ENCODE results near the gene KCNE4.

GRCh38 chr2:223065107-223065506, 13.1 kb downstream of the KCNE4 start:
- TF ChIP-seq CTCF (IDR thresholded peaks at IDR 0.05) (no peak), POLR2A (IDR thresholded peaks at IDR 0.05) (no peak)
